ENCODE results near the gene PAPOLG.
"Not testable (repeated sequence)": the region's sequence is repeated elsewhere in the genome, so short reads cannot be mapped to it uniquely, and the experiment has no call there.

PAPOLG gene

DNA sequence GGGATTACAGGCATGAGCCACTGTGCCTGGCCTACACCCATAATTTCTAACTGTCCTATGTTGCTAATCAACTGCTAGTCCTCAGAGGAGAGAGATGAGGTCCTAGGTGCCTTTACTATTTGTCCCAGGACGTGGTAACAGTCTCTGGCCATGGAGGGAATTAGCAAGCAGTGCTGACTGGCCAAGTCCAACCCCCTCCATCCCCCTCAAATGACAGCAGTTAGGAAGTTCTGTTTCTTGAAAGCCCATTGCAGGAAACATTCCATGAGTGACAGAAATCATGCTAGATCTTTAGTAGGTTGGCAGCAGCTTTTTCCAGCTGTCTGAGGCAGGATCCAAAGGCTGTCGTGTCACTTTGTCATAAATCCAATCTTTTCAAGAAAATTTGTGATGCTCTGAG, 69.6 kb downstream of the PAPOLG start:
- no peak for DNase-seq

DNA sequence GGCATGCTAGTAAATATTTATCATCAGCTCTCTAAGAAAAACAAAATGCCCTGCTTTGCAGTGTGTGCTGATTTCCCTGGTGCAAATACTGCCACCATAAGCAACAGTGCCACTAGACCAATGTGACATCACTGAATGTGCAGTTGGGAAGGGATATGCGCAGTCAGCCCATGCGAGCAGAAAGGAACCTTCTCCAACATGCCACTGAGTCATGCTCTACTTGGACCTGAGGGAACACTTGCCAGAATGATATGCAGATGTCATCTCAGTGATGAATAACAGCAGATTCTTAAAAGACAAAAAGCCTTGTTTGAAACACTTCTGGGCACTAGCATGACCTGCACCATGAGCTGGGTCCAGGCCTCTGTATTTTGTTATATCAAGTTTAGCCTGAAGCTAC, 70.0 kb downstream of the PAPOLG start:
- no peak for DNase-seq

DNA sequence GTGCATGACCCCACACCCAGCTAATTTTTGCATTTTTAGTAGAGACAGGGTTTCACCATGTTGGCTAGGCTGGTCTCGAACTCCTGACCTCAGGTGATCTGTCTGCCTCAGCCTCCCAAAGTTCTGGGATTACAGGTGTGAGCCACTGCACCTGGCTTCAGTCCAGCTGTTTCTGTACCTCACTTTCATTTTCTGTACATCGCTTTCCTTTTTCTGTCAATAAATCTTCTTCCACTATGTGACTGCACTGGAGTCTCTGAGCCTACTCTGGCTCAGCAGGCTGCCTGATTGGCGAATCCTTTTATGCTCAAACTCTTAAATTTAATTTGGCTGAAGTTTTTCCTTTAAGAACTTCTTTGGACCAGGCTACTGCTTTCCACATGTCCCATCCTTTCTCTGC, 70.8 kb downstream of the PAPOLG start:
- not testable (repeated sequence) for DNase-seq

DNA sequence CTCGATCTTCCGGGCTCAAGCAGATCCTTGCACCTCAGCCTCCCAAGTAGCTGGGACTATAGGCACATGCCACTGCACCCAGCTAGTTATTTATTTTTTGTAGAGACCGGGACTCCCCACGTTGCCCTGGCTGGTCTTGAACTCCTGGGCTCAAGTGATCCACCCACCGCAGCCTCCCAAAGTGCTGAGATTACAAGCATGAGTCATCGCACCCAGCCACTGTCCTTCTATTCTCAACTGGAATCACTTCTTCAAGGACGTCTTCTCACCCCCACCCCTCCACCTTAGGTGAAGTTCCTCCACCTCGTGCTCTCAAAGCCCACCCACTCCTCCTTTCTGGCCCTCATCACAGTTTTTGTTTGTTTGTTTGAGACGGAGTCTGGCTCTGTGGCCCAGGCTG, 71.3 kb downstream of the PAPOLG start:
- DNase-seq: no peak

DNA sequence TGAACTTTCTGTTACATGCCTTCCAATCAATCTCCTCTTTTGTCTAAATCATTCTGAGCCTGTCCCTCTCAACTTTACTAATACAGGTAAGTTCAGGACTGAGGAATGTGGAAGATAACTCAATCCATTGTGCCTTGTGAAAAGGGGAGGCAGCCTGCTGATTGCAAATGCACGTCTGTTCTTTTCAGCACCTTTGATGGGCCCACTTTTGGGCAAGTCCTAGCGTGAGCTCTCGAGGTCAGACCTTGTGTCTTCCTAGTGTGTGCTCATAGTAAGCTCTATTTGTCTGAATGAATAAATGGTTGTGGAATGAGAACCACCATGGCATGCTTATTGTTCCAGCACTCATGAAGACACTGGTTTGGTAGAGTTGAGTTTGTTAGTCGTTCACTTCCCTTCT, 74.9 kb downstream of the PAPOLG start:
- no peak for DNase-seq

DNA sequence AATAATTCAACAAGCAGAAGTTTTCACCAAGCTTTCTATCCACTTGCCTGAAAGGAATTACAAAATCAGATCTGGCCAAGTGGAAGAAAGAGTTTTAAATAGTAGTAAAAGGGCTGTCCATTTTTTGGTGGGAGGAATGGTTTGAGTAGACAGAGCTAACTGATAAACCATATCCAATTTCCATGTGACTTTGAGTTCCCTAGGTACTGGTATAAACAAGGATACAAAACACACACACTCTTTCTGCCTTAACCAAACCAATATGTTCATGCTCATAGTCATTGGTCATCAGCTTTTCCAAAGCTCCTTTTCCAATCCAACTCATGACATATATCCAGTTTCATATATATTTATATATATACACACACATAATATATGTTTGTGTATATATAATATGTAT, 75.9 kb downstream of the PAPOLG start:
- no peak for DNase-seq

DNA sequence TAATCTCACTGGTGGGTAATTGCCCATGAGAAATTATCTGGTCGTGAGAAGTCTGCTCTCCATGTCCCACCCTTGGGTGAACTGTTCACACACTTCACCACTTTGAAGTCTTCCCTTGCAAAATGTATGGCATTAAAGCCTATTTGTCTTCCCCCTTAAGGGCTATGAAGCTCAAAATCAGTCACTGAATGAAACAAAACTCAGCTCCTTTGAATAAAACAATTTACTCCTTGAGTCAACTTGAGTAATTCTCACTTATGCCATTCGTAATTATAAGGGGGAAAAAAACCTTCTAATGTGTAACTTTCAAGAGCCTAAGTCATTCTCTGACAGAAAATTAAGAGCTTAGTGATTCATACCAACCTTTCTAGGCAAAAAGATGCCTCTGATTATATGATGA, 76.6 kb downstream of the PAPOLG start:
- no peak for DNase-seq

DNA sequence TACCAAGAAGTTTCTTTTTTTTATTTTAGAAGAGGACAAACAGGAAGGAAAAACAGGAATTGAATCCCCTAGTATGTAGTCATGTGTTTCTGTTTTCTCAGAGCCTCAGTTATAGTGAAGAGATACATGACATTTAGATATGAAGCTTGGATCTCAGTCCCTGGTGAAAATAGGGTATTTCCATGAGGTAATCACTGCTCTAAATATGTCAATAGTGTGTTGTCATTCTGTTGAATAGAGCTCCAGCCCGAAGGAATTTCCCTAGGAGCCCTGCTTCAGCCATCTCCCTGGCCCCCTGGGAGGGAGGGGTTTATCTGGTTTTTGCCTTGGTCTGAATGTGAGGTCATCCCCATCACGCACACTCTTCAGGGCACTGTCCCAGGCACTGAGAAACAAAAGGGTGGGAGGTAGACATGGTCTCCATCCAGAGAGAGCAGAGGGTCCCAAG, 78.2 kb downstream of the PAPOLG start:
- no peak for DNase-seq

DNA sequence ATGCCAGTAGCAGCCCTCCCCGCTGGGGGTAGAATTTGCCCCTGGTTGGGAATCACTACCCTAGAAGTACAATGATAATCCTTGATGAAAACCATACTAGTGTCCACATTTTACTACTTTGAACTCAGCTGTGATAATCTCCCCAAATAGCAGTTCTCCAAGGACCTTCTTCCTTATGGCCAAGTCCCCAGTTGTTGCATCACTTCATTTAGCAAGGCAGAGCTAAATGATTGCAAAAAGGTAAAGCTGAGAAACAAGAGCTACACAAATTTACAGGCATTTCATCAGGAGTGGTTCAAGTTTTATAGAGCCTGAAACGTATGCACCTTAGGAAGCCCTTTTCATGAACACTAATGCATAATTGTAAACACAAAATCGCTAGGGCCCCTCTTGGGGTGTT, 80.4 kb downstream of the PAPOLG start:
- DNase-seq: no peak

DNA sequence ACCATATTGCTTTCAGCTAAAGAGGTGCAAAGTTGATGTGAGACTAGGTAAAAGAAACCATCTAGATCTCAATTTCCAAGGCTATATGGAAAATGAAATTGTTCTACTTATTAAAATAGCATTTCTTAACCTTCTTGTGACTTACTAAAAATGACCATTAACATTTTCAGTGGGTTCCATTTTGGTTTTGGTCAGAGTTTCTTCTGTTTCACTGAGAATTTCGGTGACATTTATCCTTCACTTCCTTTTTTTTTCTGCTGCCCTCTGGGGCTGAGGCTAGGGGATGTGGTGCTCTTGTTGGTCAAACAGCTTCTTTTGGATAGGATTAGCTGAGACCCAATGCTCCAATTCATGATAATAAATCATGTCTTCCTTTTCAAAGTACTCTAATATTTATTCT, 81.1 kb downstream of the PAPOLG start:
- DNase-seq: no peak

DNA sequence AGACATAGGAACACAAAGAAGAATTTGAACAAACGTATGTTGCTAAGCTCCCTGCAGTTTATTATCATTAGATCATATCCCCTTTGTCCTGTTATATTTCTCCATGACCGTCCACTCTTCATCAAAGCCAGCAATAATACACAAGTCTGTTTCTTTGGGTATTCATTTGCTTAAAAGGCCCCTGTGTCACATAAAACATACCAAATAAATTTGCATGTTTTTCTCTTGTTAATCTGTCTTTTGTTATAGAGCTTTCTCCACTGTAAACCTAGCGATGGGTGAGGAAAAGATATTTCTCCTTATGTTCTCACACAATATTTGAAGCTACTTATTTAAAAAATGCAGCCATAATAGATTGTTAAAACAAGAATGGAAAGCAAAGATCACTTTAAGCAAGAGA, 82.4 kb downstream of the PAPOLG start:
- DNase-seq: no peak

DNA sequence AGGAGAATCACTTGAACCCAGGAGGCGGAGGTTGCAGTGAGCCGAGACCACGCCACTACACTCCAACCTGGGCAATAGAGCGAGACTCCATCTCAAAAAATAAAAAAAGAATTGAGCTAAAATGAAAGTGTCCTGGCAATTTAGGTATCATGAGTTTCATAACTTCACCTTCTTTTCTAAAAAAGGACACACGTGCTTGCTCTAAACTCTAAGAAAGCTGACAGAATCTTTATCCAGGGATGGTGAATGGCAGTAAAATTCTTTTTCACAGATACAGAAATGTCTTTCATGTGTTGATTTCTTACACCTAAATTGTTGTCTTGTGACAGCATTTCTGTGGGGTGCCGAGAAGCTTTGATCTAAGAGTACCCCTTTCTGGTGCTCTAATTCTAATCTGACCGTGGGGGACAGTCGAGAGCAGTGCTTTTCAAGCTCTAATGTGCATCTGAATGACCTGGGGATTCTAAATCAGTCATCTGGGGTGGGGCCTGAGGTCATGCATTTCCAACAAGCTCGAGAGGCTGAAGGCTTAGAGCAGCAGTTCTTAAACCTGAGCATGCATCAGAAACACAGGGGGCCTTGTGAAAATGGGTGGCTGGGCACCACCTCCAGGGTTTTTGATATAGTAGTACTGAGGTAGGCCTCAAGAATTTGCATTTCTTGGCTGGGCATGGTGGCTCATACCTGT, 83.2 kb downstream of the PAPOLG start:
- DNase-seq: no peak

DNA sequence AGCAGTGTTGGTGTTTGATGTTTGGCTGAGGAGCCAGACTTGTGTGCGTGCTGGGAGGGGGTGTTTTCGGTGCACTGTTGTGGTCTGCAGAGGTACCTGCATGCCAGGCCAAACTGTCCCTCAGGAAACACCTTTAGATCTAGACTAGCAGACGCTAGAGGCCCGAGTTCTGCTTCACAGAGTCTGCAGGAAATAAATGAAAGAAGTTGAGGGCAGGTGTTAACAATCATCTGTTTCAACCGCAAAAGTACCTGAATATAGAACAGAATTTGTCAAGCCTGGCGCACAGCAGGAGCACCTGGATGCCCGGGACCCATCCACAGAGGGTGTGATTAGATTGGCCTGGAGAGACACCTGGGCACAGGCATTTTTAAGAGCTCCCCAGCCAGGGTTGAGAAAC, 84.8 kb downstream of the PAPOLG start:
- no peak for DNase-seq

DNA sequence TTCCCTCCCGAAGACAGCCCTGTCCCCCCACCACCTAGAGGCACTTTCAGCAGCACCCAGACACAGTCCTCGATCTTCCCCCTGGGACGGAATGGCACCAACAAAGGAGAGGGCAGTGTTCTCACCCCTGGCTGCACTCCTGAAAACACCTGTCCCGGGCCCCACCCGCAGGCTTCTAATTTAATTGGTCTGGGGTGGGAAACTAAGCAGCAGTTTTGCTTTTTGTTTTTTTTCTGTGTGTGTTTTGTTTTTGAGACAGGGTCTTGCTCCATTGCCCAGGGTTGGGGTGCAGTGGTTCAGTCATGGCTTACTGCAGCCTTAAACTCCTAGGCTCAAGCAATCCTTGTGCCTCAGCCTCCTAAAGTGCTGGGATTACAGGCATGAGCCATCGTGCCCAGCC, 86.9 kb downstream of the PAPOLG start:
- no peak for DNase-seq

DNA sequence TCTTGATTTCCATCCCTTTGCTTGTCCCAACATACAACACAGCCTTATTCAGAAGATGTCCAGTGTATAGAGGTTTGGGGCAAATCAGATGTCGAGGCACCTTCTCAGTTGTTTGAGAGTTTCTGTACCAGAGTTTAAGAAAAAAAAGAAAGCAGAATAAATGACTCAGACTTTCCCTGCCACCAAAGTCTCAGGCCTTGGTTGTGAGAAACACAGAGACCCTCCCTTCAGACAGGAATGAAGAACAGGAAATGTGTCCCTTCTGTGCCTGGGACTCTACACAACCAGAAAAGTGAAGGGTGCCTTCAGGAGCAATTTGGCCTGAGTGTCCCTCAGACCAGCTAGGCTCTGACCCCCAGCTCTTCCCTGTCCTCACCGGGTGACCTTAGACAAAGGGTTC, 88.0 kb downstream of the PAPOLG start:
- DNase-seq: no peak

DNA sequence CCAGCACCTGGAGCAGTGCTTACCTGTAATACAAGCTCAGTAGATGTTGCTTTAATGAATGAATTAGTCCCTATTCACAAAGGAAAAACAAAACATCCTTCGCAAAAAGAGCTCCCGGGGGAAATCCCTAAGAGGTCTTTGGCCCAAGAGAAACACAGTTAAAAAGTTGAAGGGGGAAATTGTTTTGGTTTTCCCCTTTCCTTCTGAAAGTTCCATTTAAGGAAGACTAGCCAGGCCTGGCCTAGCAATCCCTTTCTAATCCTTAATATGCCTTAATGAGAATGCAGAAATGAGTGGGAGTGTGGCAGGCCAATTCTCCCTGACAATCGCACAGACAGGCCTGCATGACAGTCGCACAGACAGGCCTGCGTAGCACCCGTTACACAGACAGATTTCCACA, 91.8 kb downstream of the PAPOLG start:
- DNase-seq: no peak

All from kidney glomerular epithelial cell (primary cell).